PC-3 (cell line): Measurements from ENCODE around the gene APEX1.
"Not testable (repeated sequence)": the region's sequence is repeated elsewhere in the genome, so short reads cannot be mapped to it uniquely, and the experiment has no call there.

Source experiments
- EZH2 ChIP-seq: fragments of 300-600 bp; sonication (generic); IDR thresholded peaks from one replicate; pipeline ENCODE4 v1.6.1; 2017; ENCODE audit warnings: antibody characterized with exemption, mild to moderate bottlenecking, low read length; ENCODE audit not compliant: unreplicated experiment
- EZH2phosphoT487 ChIP-seq: fragments of 300-600 bp; sonication (generic); IDR thresholded peaks from 2 replicates; pipeline ENCODE4 v1.6.1; 2018; ENCODE audit warnings: mild to moderate bottlenecking, antibody characterized with exemption, low read length, borderline replicate concordance
- TF ChIP-seq, protein P1 (sequence below): fragments of 300-600 bp; sonication (generic); conservative IDR thresholded peaks from 2 replicates; pipeline ENCODE4 v1.5.1; 2017; ENCODE audit warnings: antibody characterized with exemption, low read depth, mild to moderate bottlenecking, low read length

DNA sequence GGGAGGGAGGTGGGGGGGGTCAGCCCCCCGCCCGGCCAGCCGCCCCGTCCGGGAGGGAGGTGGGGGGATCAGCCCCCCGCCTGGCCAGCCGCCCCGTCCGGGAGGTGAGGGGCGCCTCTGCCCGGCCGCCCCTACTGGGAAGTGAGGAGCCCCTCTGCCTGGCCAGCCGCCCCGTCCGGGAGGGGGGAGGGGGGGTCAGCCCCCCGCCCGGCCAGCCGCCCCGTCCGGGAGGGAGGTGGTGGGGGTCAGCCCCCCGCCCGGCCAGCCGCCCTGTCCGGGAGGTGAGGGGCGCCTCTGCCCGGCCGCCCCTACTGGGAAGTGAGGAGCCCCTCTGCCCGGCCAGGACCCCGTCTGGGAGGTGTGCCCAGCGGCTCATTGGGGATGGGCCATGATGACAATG is 51.7 kb downstream of the APEX1 start:
- TF ChIP-seq, protein P1, sequence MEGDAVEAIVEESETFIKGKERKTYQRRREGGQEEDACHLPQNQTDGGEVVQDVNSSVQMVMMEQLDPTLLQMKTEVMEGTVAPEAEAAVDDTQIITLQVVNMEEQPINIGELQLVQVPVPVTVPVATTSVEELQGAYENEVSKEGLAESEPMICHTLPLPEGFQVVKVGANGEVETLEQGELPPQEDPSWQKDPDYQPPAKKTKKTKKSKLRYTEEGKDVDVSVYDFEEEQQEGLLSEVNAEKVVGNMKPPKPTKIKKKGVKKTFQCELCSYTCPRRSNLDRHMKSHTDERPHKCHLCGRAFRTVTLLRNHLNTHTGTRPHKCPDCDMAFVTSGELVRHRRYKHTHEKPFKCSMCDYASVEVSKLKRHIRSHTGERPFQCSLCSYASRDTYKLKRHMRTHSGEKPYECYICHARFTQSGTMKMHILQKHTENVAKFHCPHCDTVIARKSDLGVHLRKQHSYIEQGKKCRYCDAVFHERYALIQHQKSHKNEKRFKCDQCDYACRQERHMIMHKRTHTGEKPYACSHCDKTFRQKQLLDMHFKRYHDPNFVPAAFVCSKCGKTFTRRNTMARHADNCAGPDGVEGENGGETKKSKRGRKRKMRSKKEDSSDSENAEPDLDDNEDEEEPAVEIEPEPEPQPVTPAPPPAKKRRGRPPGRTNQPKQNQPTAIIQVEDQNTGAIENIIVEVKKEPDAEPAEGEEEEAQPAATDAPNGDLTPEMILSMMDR, result not testable (repeated sequence)
- TF ChIP-seq EZH2, EZH2phosphoT487: not testable (repeated sequence)
